Mesendoderm (in vitro differentiated cells): ENCODE data around the gene KCNK7.

ENCODE experiments used
- DNase-seq: peaks from one replicate; pipeline ENCODE4 v3.0.0; 2013
- H2AK5ac ChIP-seq: 2 replicates; pipeline ENCODE4 v1.6.1; 2013; ENCODE audit warnings: low read length, inconsistent platforms
- H2BK120ac ChIP-seq: 2 replicates; pipeline ENCODE4 v1.6.1; 2013; ENCODE audit warnings: low read depth, mild to moderate bottlenecking, low read length, moderate library complexity, mixed read lengths
- H2BK15ac ChIP-seq: replicated peaks from 2 replicates; pipeline ENCODE4 v1.6.1; 2013; ENCODE audit warnings: low read depth, mild to moderate bottlenecking, moderate library complexity
- H2BK5ac ChIP-seq: 2 replicates; pipeline ENCODE4 v1.6.1; 2013; ENCODE audit warnings: low read length, inconsistent platforms
- H3K18ac ChIP-seq: 2 replicates; pipeline ENCODE4 v1.6.1; 2013; ENCODE audit warnings: mild to moderate bottlenecking, low read length, mixed read lengths
- H3K23ac ChIP-seq: one replicate; pipeline ENCODE4 v1.6.1; 2013; ENCODE audit warnings: low read length
- H3K27ac ChIP-seq: 2 replicates; pipeline ENCODE4 v1.5.1; 2013; ENCODE audit warnings: low read depth, mild to moderate bottlenecking, inconsistent platforms, low read length, moderate library complexity
- H3K27me3 ChIP-seq: 2 replicates; pipeline ENCODE4 v1.6.1; 2013; ENCODE audit warnings: low read length, control low read depth, mild to moderate bottlenecking, inconsistent platforms; ENCODE audit not compliant: insufficient read depth, poor library complexity
- H3K36me3 ChIP-seq: 2 replicates; pipeline ENCODE4 v1.6.1; 2013; ENCODE audit warnings: low read length, inconsistent platforms; ENCODE audit not compliant: control insufficient read depth, insufficient read depth
- H3K4ac ChIP-seq: one replicate; pipeline ENCODE4 v1.6.1; 2013; ENCODE audit warnings: low read depth, mild to moderate bottlenecking, low read length, moderate library complexity
- H3K4me1 ChIP-seq: 2 replicates; pipeline ENCODE4 v1.6.1; 2013; ENCODE audit warnings: low read depth, low read length, inconsistent platforms; ENCODE audit not compliant: control insufficient read depth
- H3K4me2 ChIP-seq: 2 replicates; pipeline ENCODE4 v1.6.1; 2013; ENCODE audit warnings: low read length
- H3K4me3 ChIP-seq: 2 replicates; pipeline ENCODE4 v1.5.1; 2013; ENCODE audit warnings: mild to moderate bottlenecking, low read length
- H3K56ac ChIP-seq: one replicate; pipeline ENCODE4 v1.6.1; 2013; ENCODE audit warnings: low read length
- H3K79me1 ChIP-seq: 2 replicates; pipeline ENCODE4 v1.6.1; 2013; ENCODE audit warnings: low read length, inconsistent platforms
- H3K79me2 ChIP-seq: 2 replicates; pipeline ENCODE4 v1.6.1; 2013; ENCODE audit warnings: mild to moderate bottlenecking, low read length; ENCODE audit not compliant: control insufficient read depth, insufficient read depth
- H3K9ac ChIP-seq: 2 replicates; pipeline ENCODE4 v1.6.1; 2013; ENCODE audit warnings: low read length, inconsistent platforms
- H4K5ac ChIP-seq: one replicate; pipeline ENCODE4 v1.6.1; 2013; ENCODE audit warnings: low read length
- H4K8ac ChIP-seq: one replicate; pipeline ENCODE4 v1.6.1; 2013; ENCODE audit warnings: low read depth, mild to moderate bottlenecking, control low read depth, low read length, moderate library complexity
- WGBS: extraction: QIAGEN DNeasy Blood & Tissue Kit; methylation state at CpG from one replicate; pipeline ENCODE4 v1.1.7; 2013; ENCODE audit warnings: low lambda C conversion rate, missing lambda C conversion rate; ENCODE audit not compliant: insufficient coverage; ENCODE audit errors: extremely low coverage; 5-methylcytosine and 5-hydroxymethylcytosine counted together

KCNK7 gene

GRCh38 chr11:65630215-65630614 is 34.6 kb upstream of the KCNK7 start:
- Histone ChIP-seq H3K23ac (no peak overlapping the region), H3K4me3 (no peak overlapping the region), H3K79me1 (no peaks in the 10 kb centered on the region), H3K4me2 (no peak overlapping the region), H2BK15ac (no peak overlapping the region), H3K79me2 (no peaks in the 10 kb centered on the region), H2BK5ac (no peak overlapping the region), H2BK120ac (no peak overlapping the region), H3K9ac (no peak overlapping the region), H3K4ac (no peak overlapping the region), H3K56ac (no peak overlapping the region), H3K18ac (no peak overlapping the region), H4K5ac (no peak overlapping the region), H4K8ac (no peak overlapping the region), H3K27ac (no peak overlapping the region), H3K36me3 (peaks cover 30% of the 10 kb centered on the region), H2AK5ac (no peak overlapping the region), H3K27me3 (no peaks in the 10 kb centered on the region), H3K4me1 (no peaks in the 10 kb centered on the region)
- no peak for DNase-seq
- no CpG with 5 or more reads among the region's 11 CpGs for WGBS

DNA sequence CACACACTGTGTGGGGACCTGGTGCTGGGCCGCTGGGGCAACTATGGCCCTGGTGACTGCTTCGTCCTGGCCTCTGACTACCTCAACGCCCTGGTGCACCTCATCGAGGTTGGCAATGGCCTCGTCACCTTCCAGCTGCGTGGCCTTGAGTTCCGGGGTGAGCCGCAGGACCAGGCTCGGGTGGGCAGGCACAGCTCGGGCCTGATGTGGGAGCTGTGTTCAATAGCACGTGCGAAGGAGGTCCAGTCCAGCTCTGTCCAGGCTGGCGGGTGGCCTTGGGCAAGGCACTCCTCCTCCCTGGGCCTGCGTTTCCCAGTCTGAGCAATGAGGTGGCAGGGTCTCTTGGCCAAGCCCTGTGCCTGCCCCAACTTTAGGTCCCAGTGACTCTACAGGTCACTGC is 34.0 kb upstream of the KCNK7 start:
- Histone ChIP-seq H2AK5ac (no peak overlapping the region), H3K79me2 (no peaks in the 10 kb centered on the region), H3K36me3 (peaks cover 27% of the 10 kb centered on the region), H2BK15ac (no peak overlapping the region), H3K4me3 (no peak overlapping the region), H3K4me1 (no peaks in the 10 kb centered on the region), H2BK120ac (no peak overlapping the region), H3K27ac (no peak overlapping the region), H3K4me2 (no peak overlapping the region), H3K56ac (no peak overlapping the region), H4K8ac (no peak overlapping the region), H3K23ac (no peak overlapping the region), H3K79me1 (no peaks in the 10 kb centered on the region), H3K27me3 (no peaks in the 10 kb centered on the region), H2BK5ac (no peak overlapping the region), H3K9ac (no peak overlapping the region), H3K18ac (no peak overlapping the region), H4K5ac (no peak overlapping the region), H3K4ac (no peak overlapping the region)
- no peak for DNase-seq
- WGBS: no CpG with 5 or more reads among the region's 14 CpGs

DNA sequence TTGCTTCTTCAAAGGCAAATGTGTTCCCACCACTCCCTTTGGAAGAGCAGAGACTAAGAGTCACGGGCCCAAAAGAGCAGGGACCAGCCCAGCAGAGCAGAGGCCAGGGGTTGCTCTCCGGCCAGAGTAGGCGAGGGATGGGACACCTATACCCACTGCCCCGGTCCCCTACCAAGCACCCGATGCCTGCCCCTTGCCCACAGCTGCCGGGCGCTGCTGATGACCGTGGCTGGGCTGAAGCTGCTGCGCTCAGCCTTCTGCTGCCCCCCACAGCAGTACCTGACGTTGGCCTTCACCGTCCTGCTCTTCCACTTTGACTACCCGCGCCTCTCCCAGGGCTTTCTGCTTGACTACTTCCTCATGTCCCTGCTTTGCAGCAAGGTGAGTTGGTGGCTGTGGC is 31.6 kb upstream of the KCNK7 start:
- no peak overlapping the region for H3K56ac ChIP-seq
- DNase-seq: no peak
- WGBS: no CpG with 5 or more reads among the region's 13 CpGs
- H3K18ac ChIP-seq: no peak overlapping the region
- no peaks in the 10 kb centered on the region for H3K79me2 ChIP-seq
- H3K4me1 ChIP-seq: no peaks in the 10 kb centered on the region
- no peak overlapping the region for H3K9ac ChIP-seq
- H2AK5ac ChIP-seq: no peak overlapping the region
- no peak overlapping the region for H3K4me2 ChIP-seq
- no peaks in the 10 kb centered on the region for H3K27me3 ChIP-seq
- no peak overlapping the region for H4K5ac ChIP-seq
- no peak overlapping the region for H4K8ac ChIP-seq
- no peak overlapping the region for H3K4ac ChIP-seq
- H3K36me3 ChIP-seq: peaks cover 28% of the 10 kb centered on the region
- H3K27ac ChIP-seq: no peak overlapping the region
- H3K23ac ChIP-seq: no peak overlapping the region
- no peak overlapping the region for H2BK15ac ChIP-seq
- no peak overlapping the region for H2BK120ac ChIP-seq
- no peak overlapping the region for H2BK5ac ChIP-seq
- no peaks in the 10 kb centered on the region for H3K79me1 ChIP-seq
- no peak overlapping the region for H3K4me3 ChIP-seq

GRCh38 chr11:65625628-65626342 is 30.2 kb upstream of the KCNK7 start:
- no peak overlapping the region for H2BK15ac ChIP-seq
- H4K5ac ChIP-seq: no peak overlapping the region
- no peak overlapping the region for H2BK5ac ChIP-seq
- no peak overlapping the region for H3K4me3 ChIP-seq
- no peaks in the 10 kb centered on the region for H3K27me3 ChIP-seq
- no peaks in the 10 kb centered on the region for H3K79me1 ChIP-seq
- no peaks in the 10 kb centered on the region for H3K79me2 ChIP-seq
- DNase-seq: peak; percentile 49
- no peak overlapping the region for H3K4ac ChIP-seq
- H3K23ac ChIP-seq: no peak overlapping the region
- H4K8ac ChIP-seq: no peak overlapping the region
- H3K9ac ChIP-seq: no peak overlapping the region
- H2AK5ac ChIP-seq: no peak overlapping the region
- H3K18ac ChIP-seq: no peak overlapping the region
- H3K56ac ChIP-seq: no peak overlapping the region
- H3K4me2 ChIP-seq: no peak overlapping the region
- H3K36me3 ChIP-seq: peaks cover 28% of the 10 kb centered on the region
- WGBS: no CpG with 5 or more reads among the region's 30 CpGs
- H2BK120ac ChIP-seq: no peak overlapping the region
- H3K4me1 ChIP-seq: no peaks in the 10 kb centered on the region
- no peak overlapping the region for H3K27ac ChIP-seq

DNA sequence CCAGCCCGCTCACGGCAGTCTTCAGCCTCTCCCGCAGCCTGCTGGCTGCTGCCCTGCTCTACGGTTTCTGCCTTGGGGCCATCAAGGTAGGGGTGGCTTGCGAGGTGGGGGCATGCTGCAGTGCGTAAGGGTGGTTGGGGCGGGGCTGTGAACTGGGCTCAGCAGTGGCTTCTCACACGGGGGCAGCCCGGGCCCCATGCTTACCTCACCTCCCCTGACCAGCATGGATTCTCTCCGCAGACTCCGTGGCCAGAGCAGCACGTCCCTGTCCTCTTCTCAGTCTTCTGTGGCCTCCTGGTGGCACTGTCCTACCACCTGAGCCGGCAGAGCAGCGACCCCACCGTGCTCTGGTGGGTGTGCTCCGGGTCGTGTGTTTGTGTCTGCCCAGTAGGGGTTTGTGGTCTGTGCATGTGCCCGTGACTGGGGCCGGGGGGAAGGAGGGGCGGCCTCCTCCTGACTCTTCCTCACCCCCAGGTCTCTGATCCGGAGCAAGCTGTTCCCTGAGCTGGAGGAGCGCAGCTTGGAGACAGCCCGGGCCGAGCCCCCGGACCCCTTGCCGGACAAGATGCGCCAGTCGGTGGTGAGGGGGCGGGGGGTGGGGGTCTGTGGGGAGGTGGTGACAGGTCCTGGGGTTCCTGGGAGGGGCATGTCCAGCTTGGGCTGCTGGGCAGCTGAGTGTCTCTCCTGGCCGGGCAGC is 29.5 kb upstream of the KCNK7 start:
- Histone ChIP-seq H3K27ac (no peak overlapping the region), H4K8ac (no peak overlapping the region), H3K4me1 (no peaks in the 10 kb centered on the region), H2BK5ac (no peak overlapping the region), H3K56ac (no peak overlapping the region), H2BK15ac (no peak overlapping the region), H3K18ac (no peak overlapping the region), H3K36me3 (peaks cover 25% of the 10 kb centered on the region), H3K9ac (no peak overlapping the region), H3K27me3 (no peaks in the 10 kb centered on the region), H3K4me3 (no peak overlapping the region), H3K4me2 (no peak overlapping the region), H2AK5ac (no peak overlapping the region), H3K4ac (no peak overlapping the region), H2BK120ac (no peak overlapping the region), H3K79me2 (no peaks in the 10 kb centered on the region), H3K23ac (no peak overlapping the region), H4K5ac (no peak overlapping the region), H3K79me1 (no peaks in the 10 kb centered on the region)
- no CpG with 5 or more reads among the region's 30 CpGs for WGBS
- peak; percentile 16 for DNase-seq
